GM21576 (cell line): Measurements from ENCODE around the gene DNAH3.
"Not testable (repeated sequence)": the region's sequence is repeated elsewhere in the genome, so short reads cannot be mapped to it uniquely, and the experiment has no call there.

Experiments used
- ATAC-seq: cut with Tn5 transposase; IDR thresholded peaks from one replicate; pipeline ENCODE4 v1.9.1; 2021; ENCODE audit warnings: mild to moderate bottlenecking, moderate library complexity; ENCODE audit not compliant: unreplicated experiment

DNAH3 gene

DNA sequence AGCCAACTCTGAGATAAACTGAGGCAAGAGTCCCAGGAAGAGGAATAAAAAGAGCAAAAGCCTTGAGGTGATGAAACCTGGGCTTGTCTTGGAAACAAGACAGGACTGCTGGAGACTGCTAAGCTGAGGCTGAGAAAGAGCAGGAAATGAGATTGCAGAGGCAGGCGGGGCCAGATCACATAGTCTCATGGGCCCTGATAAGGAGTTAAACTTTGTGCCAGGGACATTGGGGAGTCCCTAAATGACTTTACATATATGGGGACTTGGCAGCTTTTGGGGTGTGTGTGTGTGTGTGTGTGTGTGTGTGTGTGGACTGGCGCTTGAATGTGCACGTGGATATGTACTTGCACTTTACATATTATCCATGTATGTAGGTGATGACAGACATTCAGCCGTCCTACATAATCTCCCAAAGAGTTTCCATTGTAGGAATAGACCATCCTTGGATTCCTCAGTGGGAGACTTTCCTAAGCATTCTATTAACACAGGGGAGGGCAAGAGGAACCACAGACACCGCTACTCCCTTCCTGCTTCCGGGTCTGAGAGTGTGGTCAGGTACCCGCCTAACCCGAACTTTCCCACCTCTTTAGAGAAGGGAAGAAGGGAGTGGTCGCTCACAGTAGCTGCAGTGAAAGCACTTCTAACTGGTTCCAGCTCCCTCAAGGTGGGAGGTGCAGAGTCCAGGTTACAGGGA lies 127.0 kb downstream of the DNAH3 start:
- ATAC-seq: no peak

DNA sequence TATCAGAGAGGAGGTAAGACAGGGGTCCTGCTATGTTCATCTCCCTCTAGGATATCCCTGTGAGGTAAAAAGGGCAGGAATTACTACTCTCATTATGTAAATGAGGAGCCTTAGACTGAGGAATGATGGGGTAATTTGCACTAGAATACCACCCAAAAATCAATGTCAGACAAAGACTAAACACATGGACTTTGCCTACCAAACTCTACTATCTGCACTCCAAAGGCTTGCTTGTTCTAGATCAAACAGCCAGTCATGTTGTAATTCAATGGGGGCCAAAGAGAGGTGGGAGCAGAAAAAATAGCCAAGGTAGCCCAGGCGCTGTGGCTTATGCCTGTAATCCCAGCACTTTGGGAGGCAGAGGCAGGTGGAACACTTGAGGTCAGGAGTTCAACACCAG lies 129.3 kb downstream of the DNAH3 start:
- ATAC-seq: no peak

DNA sequence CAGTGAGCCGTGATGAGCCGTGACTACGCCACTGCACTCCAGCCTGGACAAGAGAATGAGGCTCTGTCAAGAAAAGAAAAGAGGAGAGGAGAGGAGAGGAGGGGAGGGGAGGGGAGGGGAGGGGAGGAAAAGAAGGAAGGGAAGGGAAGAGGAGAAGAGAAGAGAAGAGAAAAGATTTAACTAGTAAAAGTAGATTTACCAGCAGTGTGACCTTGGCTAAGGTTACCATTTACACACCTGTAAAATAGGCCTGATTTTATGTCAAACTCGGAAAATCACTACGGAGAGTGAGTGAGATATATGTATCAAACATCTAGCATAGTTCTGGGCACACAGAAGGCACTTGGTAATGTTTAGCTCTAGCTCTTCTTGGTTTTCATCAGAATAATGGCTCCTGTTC lies 140.8 kb downstream of the DNAH3 start:
- no peak for ATAC-seq

DNA sequence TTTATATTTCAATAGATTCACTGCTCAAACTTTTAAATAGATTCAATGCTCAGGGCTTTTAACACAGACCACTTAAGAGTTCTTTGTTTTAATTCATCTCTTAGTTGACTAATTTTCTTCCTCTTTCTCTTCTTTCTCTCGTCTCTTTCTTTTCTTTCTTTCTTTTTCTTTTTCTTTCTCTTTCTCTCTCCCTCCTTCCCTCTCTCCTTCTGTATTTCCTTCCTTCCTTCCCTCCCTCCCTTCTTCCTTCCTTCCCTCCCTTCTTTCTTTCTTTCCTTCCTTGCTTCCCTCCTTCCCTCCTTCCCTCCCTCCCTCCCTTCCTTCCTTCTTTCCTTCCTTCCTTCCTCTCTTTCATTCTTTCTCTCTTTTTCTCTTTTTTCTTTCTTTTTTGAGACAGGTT lies 145.6 kb downstream of the DNAH3 start:
- ATAC-seq: no peak

DNA sequence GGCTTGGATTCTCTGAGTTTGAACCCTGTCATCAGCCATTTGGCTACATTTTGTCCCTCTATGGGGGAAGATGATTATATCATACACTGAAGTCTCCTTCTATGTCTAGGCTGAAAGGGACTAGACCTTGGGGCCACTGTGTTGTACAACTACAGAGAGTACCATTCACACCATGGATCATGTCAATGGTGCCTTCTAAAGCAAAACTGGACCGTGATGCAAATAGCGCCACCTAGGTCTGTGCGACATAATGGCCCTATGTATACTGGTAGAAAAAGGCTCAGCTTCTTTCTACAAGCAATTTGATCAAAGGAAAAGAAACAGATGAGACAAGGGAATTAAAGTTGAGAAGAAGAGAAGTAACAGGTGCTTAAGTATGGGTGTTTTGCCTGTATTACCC lies 149.4 kb downstream of the DNAH3 start:
- no peak for ATAC-seq

DNA sequence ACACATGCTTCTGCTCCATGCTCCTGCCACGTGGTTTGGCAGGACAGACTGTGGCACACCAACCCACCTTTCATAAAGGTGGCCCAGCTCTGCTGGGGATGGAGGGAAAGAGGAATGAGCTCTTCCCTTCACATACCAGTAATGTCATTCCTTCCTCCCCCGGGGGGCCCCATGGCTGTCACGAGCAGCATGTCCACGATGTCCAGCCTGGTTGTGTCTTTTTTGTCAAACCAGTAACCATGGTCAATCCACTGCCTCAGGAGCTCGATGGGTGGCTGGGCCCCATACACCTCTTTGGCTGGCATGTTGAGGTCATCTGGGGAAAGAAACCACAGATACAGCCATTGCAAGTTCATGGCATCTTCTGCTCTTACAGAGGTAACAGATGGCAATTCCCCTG lies 153.5 kb downstream of the DNAH3 start:
- ATAC-seq: no peak

DNA sequence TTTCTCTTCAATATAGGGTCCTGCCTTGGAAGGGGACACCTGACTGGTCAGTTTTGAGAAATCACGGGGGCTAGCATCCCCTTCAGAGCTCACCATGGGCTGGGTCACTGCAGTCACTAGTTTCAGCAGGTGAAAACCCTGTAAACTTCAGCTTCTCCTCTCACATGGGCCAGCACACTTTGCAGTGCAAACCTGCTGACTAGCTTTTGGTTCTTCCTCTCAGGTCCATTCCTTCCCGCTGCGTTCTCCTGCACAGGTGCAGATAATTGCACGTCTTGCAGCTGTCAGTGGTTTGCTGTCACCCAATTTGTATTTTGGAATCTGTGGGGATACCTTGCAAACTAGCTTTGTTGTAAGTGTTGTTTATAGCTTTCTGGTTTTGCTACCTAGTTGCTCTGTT lies 154.9 kb downstream of the DNAH3 start:
- ATAC-seq: no peak

DNA sequence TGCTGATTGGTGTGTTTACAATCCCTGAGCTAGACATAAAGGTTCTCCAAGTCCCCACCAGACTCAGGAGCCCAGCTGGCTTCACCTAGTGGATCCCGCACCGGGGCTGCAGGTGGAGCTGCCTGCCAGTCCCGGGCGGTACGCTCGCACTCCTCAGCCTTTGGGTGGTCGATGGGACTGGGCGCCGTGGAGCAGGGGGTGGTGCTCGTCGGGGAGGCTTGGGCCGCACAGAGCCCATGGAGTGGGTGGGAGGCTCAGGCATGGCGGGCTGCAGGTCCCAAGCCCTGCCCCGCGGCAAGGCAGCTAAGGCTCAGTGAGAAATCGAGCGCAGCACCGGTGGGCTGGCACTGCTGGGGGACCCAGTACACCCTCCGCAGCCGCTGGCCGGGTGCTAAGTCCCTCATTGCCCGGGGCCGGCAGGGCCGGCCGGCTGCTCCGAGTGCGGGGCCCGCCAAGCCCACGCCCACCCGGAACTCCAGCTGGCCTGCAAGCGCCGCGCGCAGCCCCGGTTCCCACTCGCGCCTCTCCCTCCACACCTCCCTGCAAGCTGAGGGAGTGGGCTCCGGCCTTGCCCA lies 161.1 kb downstream of the DNAH3 start:
- not testable (repeated sequence) for ATAC-seq

DNA sequence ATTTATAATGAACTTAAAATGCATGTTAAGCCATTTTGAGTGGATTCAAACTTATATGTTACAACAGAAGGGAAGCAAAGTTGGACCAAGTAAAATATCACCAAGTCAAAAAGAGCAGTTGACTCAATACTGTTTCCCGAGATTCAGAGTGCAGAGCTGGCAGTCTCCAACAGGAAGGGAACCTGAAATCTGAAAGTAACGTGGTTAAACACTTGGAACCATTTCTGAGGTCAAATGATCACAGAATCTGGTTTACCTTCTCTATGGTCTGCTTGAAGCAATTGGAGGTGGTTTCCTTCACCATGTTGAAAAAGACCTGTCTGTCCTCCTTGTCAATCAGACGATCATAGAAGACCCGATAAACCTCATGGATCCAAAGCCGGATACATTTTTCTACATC lies 163.6 kb downstream of the DNAH3 start:
- no peak for ATAC-seq

DNA sequence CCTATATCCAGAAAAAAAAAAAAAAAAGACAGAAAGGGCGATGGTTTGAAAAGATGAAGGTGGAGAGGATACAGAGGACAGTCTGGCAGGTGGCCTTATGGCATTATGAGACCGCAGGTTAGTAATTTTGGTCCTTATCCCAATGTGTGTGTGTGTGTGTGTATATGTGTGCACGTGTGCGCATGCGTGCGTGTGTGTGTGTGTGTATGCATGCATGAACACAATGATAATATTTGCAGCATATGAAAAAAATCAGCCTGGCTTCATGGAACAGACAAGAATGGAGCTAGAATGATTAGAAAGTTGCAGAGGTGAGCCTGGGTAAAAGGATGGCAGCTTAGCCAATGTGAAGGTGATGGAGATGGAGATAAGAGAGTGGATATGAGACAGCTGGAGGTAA lies 166.6 kb downstream of the DNAH3 start:
- no peak for ATAC-seq

DNA sequence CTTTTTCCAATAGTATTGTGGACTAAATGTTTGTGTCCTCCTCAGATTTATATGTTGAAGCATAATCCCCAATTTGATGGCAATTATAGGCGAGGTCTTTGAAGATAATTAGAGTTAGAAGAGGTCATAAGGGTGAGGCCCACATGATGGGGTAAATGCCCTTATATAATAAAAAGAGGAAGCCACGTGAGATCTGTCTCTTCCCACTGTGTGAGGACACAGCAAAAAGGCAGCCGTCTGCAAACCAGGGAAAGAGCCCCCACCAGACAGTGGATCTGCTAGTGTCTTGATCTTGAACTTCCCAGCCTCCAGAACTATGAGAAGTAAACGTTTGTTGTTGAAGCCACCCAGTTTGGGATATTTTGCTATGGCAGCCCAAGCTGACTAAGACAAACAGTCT lies 174.1 kb downstream of the DNAH3 start:
- ATAC-seq: no peak

DNA sequence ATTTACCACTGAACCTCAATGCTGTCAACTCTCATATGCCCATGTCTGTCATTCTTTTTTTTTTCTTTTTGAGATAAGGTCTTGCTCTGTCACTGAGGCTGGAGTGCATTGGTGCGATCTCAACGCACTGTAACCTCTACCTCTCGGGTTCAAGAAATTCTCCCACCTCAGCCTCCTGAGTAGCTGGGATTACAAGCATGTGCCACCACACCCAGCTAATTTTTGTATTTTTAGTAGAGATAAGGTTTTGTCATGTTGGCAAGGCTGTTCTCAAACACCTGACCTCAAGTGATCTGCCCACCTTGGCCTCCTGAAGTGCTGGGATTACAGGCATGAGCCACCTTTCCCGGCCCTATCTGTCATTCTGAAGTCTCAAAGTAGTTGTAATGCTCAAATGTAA lies 177.4 kb downstream of the DNAH3 start:
- ATAC-seq: not testable (repeated sequence)

DNA sequence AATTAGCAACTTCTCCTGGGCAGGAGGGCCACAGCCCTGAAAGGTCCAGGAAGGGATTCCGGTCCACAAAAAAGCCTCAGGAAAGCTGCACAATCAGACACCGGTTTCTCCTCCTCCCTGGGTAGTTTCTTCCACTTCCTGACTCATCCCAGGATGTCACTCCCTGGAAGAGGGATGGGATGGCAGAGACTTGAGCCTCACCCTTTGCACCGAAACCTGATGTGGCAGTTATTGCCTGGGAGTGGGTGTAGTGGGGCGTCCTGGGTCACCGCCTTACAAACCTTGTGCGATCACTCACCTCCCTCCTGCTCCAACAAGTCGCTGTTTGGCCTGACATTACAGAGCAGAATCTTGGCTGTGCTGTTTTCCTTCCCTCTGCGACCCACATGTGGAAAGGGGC lies 179.2 kb downstream of the DNAH3 start:
- no peak for ATAC-seq

DNA sequence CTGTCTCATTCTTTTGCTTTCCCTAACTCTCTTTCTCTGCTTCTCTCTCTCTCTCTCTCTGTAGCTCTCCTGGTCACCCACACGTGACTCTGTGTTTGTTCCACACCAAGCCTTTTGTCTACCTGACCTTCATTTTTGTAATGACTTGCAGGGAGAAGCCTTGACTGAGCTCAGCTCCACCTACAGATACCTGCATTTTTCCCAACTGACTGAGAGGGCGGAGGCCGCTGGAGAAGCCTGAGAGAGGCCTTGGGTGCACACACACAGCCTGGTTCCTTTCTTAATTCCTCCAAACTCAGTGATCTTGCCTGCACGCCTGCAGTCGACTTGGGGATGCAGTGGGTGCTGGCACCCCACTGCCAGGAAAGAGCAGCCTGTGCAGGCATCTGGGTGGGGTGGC lies 181.3 kb downstream of the DNAH3 start:
- no peak for ATAC-seq

DNA sequence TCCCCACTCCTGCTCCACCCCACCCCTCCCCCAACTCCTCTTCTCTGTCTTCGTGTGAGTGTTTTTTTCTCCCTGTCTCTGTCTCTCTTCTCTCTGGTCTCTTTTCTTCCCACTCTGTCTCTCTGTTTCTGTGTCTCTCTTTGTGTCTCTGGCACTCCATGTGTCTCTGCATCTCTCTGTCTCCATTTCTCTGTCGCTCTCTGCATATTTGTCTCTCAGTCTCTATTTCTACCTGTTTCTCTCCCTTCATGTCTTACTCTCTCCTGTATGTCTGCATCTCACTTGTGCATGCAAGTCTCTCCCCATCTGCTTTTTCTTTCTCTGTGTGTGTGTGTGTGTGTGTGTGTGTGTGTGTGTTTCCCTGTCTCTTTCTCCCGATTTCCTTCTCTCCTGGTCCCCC lies 181.9 kb downstream of the DNAH3 start:
- ATAC-seq: no peak

DNA sequence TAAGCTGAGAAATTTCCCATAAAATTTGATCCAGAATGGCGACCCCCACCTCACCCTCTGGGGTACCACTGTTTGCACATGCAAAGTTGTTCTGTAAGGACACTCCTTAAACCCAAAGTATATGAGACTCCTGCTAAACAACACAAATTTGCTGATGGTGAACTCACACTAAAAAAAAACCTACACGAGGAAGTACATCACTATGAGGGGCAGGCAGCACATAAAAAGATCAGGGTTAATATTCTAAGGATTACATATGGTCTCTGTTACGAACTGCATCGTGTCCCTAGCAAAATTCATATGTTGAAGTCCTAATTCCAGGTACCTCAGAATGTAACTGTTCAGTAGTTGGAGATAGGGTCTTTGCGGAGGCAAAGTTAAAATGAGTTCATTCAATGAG lies 189.7 kb downstream of the DNAH3 start:
- ATAC-seq: no peak

DNA sequence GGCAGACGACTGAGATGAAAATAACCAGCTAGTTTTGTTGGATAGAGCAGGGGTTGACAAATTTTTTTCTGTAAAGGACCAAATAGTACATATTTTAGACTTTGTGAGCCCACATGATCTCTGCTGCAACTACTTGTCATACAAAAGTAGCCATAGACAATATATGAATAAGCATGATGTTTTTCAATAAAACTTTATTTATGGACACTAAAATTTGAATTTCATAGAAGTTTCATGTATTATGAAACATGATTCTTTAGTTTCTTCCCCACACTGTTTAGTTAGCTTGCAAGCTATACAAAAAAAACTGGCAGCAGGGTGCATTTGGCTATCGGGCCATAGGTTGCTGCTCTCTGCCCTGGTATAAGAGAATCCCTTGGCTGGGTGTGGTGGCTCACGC lies 193.5 kb downstream of the DNAH3 start:
- ATAC-seq: no peak

DNA sequence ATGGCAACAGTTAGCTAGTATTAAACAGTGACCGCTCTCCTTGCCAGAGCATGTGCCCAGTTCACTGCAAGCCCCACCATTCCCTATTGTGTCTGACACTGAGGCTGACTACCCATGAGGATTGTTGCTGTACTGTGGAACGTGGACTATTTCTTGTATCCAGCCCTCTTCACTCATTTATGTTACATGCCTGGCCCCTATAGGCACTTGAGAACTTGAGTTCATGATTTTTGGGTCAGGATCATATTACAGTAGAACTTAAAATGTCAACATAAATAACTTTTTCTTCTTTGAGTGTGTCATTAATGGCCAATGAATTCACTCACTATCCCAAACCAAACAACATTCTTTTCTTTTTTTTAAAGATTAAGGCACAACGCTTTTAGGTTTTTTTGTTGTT lies 194.3 kb downstream of the DNAH3 start:
- no peak for ATAC-seq

DNA sequence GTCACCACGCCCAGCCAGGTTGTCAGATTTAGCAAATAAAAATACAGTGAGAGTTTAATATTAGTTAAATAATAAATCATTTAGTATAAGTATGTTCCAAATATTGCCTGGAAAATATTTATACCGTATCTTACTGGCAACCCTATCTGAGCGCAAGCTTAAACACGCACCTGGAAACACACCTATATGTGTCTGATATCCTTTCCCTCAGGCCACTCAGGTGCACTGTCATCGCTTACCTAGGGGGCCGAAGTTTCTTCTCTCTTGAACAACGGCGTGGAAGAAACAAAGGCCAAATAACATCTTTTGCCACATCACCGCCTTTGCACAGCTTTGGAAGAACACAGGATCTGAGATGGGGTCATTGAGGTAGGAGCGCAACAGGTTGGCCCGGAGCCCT lies 196.1 kb downstream of the DNAH3 start:
- ATAC-seq: no peak

DNA sequence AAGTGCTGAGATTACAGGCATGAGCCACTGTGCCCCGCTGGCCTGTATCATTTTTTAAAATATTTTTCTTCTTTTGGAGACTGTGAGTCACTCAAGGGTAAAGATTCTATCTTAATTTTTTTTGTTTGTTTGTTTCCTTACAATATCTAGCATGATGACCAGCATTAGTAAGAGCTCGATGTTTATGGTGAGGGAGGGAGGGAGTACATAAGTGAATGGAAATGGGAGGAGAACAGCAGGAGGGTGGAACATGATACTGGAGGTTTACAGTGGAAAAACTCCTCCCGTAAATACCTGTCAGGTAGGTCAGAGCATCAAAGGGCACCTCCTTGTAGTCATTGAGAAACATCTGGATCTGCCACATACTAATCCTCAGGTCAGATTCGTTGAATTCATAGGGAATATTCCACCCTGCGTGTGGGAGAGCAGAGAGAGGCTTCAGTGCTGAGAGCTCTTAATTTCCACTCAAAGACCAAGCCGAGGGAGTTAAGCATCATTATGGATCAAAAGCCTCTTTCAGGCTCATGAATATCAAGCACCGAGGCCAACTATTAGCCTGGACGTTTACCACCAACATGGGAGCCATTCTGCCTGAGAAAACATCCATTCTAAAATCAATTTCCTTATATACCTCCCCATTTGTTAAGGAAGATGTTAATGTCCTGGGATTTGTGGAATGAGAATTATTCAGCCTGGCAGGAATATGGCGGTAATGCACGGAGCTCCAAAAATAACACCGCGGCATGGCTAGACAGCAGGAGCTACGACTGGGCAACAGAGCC lies 198.3 kb downstream of the DNAH3 start:
- no peak for ATAC-seq

DNA sequence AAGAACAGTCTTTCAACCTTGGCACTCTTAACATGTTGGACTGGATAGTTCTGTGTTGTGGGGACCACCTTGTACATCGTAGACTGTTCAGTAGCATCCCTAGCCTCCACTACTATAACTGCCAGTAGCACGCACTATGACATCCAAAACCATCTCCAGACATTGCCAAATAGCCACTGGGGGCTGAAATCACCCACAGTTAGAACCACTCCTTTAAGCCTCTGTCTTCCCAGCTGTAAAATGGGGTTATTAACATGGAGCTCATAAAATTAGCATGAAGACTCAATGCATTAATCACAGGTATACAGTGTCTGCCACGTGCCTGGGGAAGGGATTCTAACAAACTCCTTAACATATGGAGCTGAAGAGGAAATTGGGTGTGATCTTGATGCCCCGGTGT lies 200.4 kb downstream of the DNAH3 start:
- no peak for ATAC-seq

DNA sequence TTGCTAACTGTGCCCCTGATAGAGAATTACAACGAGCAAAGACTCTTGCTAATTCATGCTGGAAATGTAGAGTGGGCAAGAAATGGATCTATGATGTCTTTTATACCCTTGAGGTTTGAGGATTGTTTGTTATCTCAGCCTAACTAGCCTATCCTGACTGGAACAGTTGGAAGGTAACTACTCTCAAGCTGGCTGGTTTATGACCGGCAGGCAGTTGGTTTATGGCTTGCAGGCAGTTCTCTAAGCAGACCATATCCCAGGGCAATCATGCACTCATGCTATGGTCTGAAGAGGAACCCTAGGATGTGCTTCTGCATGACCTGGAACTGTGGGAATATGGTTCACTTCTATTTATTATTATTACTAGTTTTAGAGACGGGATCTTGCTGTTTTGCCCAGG lies 201.0 kb downstream of the DNAH3 start:
- no peak for ATAC-seq
